GM23338 (cell line): ENCODE data around the gene RAN. TPM values are rescaled to one million over a fixed set of nuclear protein-coding genes. Genes with fewer than 3 reads are reported as not detected.

Source experiments
- ATAC-seq: fragments of 200-7000 bp; cut with Tn5 transposase; 3 replicates; pipeline ENCODE4 v1.9.1; 2020
- DNase-seq: peaks from one replicate; pipeline ENCODE4 v3.0.0-alpha.2; 2015; ENCODE audit warnings: low spot score
- H2AFZ ChIP-seq: fragments of 200-600 bp; sonication (generic); 2 replicates; pipeline ENCODE4 v1.8.0; 2016; ENCODE audit warnings: antibody characterized with exemption, mild to moderate bottlenecking, moderate library complexity
- H3F3A ChIP-seq: fragments of 200-600 bp; sonication (generic); replicated peaks from 2 replicates; pipeline ENCODE4 v1.8.0; 2017; ENCODE audit warnings: antibody characterized with exemption, mixed run types, low read depth
- H3K27ac ChIP-seq: fragments of 200-600 bp; sonication (generic); 2 replicates; pipeline ENCODE4 v1.6.1; 2016; ENCODE audit warnings: low read depth
- H3K27me3 ChIP-seq: fragments of 200-600 bp; sonication (generic); 2 replicates; pipeline ENCODE4 v1.8.0; 2016; ENCODE audit warnings: mild to moderate bottlenecking, mixed run types, moderate library complexity; ENCODE audit not compliant: insufficient read depth
- H3K36me3 ChIP-seq: fragments of 200-600 bp; sonication (generic); 2 replicates; pipeline ENCODE4 v1.8.0; 2016; ENCODE audit warnings: mild to moderate bottlenecking; ENCODE audit not compliant: insufficient read depth
- H3K4me1 ChIP-seq: fragments of 200-600 bp; sonication (generic); 2 replicates; pipeline ENCODE4 v1.8.0; 2016; ENCODE audit warnings: mild to moderate bottlenecking, moderate library complexity; ENCODE audit not compliant: insufficient read depth
- H3K4me2 ChIP-seq: fragments of 200-600 bp; sonication (generic); 2 replicates; pipeline ENCODE4 v1.7.1; 2017; ENCODE audit warnings: mixed run types
- H3K4me3 ChIP-seq: fragments of 200-600 bp; sonication (generic); 2 replicates; pipeline ENCODE4 v1.6.1; 2016; ENCODE audit warnings: mixed run types
- H3K79me2 ChIP-seq: fragments of 200-600 bp; sonication (generic); replicated peaks from 2 replicates; pipeline ENCODE4 v1.8.0; 2017; ENCODE audit warnings: mild to moderate bottlenecking; ENCODE audit not compliant: insufficient read depth
- H3K9me2 ChIP-seq: fragments of 200-600 bp; sonication (generic); 2 replicates; pipeline ENCODE4 v1.8.0; 2017; ENCODE audit not compliant: insufficient read depth
- H4K20me1 ChIP-seq: fragments of 200-600 bp; sonication (generic); replicated peaks from 2 replicates; pipeline ENCODE4 v1.8.0; 2017; ENCODE audit warnings: mild to moderate bottlenecking; ENCODE audit not compliant: insufficient read depth
- H3K27ac Mint-ChIP-seq: 2 replicates; pipeline ENCODE4 v1.8.0; 2020; ENCODE audit warnings: inconsistent platforms, mild to moderate bottlenecking, moderate library complexity, mixed read lengths
- H3K27me3 Mint-ChIP-seq: 3 replicates; pipeline ENCODE4 v1.8.0; 2022; ENCODE audit warnings: low read depth, mild to moderate bottlenecking, moderate library complexity, mixed read lengths, inconsistent platforms; ENCODE audit not compliant: insufficient read depth, poor library complexity
- H3K36me3 Mint-ChIP-seq: 3 replicates; pipeline ENCODE4 v1.8.0; 2021; ENCODE audit warnings: low read depth, mild to moderate bottlenecking, inconsistent platforms, moderate library complexity, mixed read lengths
- H3K4me1 Mint-ChIP-seq: 3 replicates; pipeline ENCODE4 v1.8.0; 2020; ENCODE audit warnings: mild to moderate bottlenecking, inconsistent platforms, mixed read lengths
- H3K4me3 Mint-ChIP-seq: 3 replicates; pipeline ENCODE4 v1.8.0; 2021; ENCODE audit warnings: moderate library complexity, mild to moderate bottlenecking, inconsistent platforms, mixed read lengths
- H3K9me3 Mint-ChIP-seq: 3 replicates; pipeline ENCODE4 v1.8.0; 2020; ENCODE audit warnings: moderate library complexity, mild to moderate bottlenecking, inconsistent platforms, mixed read lengths
- CREB1 ChIP-seq: fragments of 250-450 bp; sonication (Bioruptor Pico); IDR thresholded peaks from 2 replicates; pipeline ENCODE4 v1.5.0; 2020; ENCODE audit warnings: low read depth, mild to moderate bottlenecking, moderate library complexity
- EZH2 ChIP-seq: fragments of 200-600 bp; sonication (generic); IDR thresholded peaks from one replicate; pipeline ENCODE4 v1.8.0; 2017; ENCODE audit warnings: antibody characterized with exemption, mild to moderate bottlenecking, low read depth; ENCODE audit not compliant: unreplicated experiment
- EZH2phosphoT487 ChIP-seq: fragments of 200-600 bp; sonication (generic); IDR thresholded peaks from one replicate; pipeline ENCODE4 v1.8.1; 2018; ENCODE audit warnings: antibody characterized with exemption; ENCODE audit not compliant: unreplicated experiment
- JUNB ChIP-seq: IDR thresholded peaks from one replicate; pipeline ENCODE4 v1.6.1; 2016; ENCODE audit warnings: antibody characterized with exemption; ENCODE audit not compliant: unreplicated experiment
- NANOG ChIP-seq: IDR thresholded peaks from 2 replicates; pipeline ENCODE4 v1.6.1; 2016; ENCODE audit warnings: antibody characterized with exemption, borderline replicate concordance
- POLR2AphosphoS5 ChIP-seq: IDR thresholded peaks from 2 replicates; pipeline ENCODE4 v1.6.1; 2016; ENCODE audit warnings: antibody characterized with exemption, low read depth
- STAT1 ChIP-seq: IDR thresholded peaks from one replicate; pipeline ENCODE4 v1.6.1; 2016; ENCODE audit warnings: antibody characterized with exemption; ENCODE audit not compliant: unreplicated experiment
- ZNF114 ChIP-seq: fragments of 250-450 bp; sonication (Bioruptor Pico); IDR thresholded peaks from 2 replicates; pipeline ENCODE4 v1.5.0; 2020; ENCODE audit warnings: mild to moderate bottlenecking, moderate library complexity
- ZNF331 ChIP-seq: fragments of 250-450 bp; sonication (Bioruptor Pico); IDR thresholded peaks from 2 replicates; pipeline ENCODE4 v1.5.0; 2020; ENCODE audit warnings: low read depth, mild to moderate bottlenecking, moderate library complexity
- polyA plus RNA-seq: library from polyadenylated mRNA; unstranded; fragments of >200 nt; fragmentation: Nextera tagmentation; extraction: Ambion mirVana; gene quantifications from 2 replicates; pipeline ENCODE4 v1.2.1, GENCODE V29; 2016
- total RNA-seq: library from RNA; depleted of rRNA; stranded (reverse); fragments of >200 nt; shearing (Covaris generic); gene quantifications from 2 replicates; pipeline ENCODE4 v1.2.3, GENCODE V29; 2014
- TF ChIP-seq, protein P1 (sequence below): fragments of 250-450 bp; sonication (Bioruptor Pico); IDR thresholded peaks from 2 replicates; pipeline ENCODE4 v1.5.0; 2020; ENCODE audit warnings: mild to moderate bottlenecking, moderate library complexity
- TF ChIP-seq, protein P2 (sequence below): IDR thresholded peaks from 2 replicates; pipeline ENCODE4 v1.6.1; 2016; ENCODE audit warnings: antibody characterized with exemption

RAN gene
- total and polyA plus RNA-seq, 2 experiments from 2014 or later: 976 to 2,289 TPM

DNA sequence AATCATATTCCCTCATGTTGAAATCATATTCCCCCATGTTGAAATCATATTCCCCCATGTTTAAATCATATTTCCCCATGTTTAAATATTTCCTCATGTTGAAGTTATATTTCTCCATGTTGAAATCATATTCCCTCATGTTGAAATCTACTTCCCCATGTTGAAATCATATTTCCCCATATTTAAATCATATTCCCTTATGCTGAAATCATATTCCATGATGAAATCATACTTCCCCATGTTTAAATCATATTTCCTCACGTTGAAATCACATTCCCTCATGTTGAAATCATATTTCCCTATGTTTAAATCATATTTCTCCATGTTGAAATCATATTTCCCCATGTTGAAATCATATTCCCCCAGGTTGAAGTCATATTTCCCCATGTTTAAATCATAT, 47.2 kb downstream of the RAN start (continued):
- TF ChIP-seq, protein P1, sequence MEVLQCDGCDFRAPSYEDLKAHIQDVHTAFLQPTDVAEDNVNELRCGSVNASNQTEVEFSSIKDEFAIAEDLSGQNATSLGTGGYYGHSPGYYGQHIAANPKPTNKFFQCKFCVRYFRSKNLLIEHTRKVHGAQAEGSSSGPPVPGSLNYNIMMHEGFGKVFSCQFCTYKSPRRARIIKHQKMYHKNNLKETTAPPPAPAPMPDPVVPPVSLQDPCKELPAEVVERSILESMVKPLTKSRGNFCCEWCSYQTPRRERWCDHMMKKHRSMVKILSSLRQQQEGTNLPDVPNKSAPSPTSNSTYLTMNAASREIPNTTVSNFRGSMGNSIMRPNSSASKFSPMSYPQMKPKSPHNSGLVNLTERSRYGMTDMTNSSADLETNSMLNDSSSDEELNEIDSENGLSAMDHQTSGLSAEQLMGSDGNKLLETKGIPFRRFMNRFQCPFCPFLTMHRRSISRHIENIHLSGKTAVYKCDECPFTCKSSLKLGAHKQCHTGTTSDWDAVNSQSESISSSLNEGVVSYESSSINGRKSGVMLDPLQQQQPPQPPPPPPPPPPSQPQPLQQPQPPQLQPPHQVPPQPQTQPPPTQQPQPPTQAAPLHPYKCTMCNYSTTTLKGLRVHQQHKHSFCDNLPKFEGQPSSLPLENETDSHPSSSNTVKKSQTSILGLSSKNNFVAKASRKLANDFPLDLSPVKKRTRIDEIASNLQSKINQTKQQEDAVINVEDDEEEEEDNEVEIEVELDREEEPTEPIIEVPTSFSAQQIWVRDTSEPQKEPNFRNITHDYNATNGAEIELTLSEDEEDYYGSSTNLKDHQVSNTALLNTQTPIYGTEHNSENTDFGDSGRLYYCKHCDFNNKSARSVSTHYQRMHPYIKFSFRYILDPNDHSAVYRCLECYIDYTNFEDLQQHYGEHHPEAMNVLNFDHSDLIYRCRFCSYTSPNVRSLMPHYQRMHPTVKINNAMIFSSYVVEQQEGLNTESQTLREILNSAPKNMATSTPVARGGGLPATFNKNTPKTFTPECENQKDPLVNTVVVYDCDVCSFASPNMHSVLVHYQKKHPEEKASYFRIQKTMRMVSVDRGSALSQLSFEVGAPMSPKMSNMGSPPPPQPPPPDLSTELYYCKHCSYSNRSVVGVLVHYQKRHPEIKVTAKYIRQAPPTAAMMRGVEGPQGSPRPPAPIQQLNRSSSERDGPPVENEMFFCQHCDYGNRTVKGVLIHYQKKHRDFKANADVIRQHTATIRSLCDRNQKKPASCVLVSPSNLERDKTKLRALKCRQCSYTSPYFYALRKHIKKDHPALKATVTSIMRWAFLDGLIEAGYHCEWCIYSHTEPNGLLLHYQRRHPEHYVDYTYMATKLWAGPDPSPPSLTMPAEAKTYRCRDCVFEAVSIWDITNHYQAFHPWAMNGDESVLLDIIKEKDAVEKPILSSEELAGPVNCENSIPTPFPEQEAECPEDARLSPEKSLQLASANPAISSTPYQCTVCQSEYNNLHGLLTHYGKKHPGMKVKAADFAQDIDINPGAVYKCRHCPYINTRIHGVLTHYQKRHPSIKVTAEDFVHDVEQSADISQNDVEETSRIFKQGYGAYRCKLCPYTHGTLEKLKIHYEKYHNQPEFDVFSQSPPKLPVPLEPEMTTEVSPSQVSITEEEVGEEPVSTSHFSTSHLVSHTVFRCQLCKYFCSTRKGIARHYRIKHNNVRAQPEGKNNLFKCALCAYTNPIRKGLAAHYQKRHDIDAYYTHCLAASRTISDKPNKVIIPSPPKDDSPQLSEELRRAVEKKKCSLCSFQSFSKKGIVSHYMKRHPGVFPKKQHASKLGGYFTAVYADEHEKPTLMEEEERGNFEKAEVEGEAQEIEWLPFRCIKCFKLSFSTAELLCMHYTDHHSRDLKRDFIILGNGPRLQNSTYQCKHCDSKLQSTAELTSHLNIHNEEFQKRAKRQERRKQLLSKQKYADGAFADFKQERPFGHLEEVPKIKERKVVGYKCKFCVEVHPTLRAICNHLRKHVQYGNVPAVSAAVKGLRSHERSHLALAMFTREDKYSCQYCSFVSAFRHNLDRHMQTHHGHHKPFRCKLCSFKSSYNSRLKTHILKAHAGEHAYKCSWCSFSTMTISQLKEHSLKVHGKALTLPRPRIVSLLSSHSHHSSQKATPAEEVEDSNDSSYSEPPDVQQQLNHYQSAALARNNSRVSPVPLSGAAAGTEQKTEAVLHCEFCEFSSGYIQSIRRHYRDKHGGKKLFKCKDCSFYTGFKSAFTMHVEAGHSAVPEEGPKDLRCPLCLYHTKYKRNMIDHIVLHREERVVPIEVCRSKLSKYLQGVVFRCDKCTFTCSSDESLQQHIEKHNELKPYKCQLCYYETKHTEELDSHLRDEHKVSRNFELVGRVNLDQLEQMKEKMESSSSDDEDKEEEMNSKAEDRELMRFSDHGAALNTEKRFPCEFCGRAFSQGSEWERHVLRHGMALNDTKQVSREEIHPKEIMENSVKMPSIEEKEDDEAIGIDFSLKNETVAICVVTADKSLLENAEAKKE (CRISPR knock-in tag): no peak
- no peak for TF ChIP-seq ZNF331

DNA sequence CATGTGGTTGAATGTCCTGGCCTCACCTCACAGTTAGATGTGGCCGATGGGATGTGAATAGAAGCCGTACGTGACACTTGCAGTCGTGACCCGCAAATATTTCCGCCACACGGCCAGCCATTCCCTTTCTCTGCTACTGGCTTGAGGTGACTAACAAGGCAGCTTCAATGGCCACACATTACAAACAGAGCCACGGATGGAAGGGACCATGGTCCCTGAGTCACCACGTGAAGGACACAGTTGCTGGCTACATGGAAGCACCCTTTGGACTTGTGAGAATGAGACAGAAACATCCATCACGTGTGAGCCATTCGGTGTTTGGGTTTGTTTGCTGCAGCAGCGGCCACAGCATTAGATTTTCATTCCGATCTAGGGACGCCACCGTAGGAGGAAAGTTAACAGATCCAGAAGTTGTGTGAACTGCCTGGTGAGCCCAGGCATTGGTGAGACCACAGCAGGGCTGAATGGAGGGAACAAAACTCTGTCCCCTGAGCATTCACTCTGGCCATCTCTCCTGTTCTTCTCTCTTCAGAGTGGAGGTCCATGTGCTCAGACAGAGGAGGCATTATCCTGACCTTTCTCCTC, 48.3 kb downstream of the RAN start:
- H3K27ac Mint-ChIP-seq: no peak overlapping the region
- no peaks in the 10 kb centered on the region for H4K20me1 ChIP-seq
- H3F3A ChIP-seq: 0 out of 2 replicates have a peak, but pooled peaks cover 4% of the 10 kb centered on the region
- peaks cover 12% of the 10 kb centered on the region for H3K27me3 Mint-ChIP-seq
- H3K4me3 Mint-ChIP-seq: no peak overlapping the region
- no peak for DNase-seq
- H3K4me2 ChIP-seq: no peak overlapping the region
- no peaks in the 10 kb centered on the region for H3K9me3 Mint-ChIP-seq
- H3K36me3 Mint-ChIP-seq: no peaks in the 10 kb centered on the region; the same call in 2 of the 3 replicates
- no peak for TF ChIP-seq POLR2AphosphoS5
- TF ChIP-seq STAT1: no peak
- TF ChIP-seq CREB1 (CRISPR knock-in tag): no peak
- TF ChIP-seq ZNF114 (CRISPR knock-in tag): no peak
- TF ChIP-seq, protein P2, sequence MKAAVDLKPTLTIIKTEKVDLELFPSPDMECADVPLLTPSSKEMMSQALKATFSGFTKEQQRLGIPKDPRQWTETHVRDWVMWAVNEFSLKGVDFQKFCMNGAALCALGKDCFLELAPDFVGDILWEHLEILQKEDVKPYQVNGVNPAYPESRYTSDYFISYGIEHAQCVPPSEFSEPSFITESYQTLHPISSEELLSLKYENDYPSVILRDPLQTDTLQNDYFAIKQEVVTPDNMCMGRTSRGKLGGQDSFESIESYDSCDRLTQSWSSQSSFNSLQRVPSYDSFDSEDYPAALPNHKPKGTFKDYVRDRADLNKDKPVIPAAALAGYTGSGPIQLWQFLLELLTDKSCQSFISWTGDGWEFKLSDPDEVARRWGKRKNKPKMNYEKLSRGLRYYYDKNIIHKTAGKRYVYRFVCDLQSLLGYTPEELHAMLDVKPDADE: no peak
- TF ChIP-seq JUNB: no peak
- TF ChIP-seq EZH2: no peak
- no peak for TF ChIP-seq EZH2phosphoT487
- no peak for TF ChIP-seq NANOG
- no peaks in the 10 kb centered on the region for H3K27me3 ChIP-seq
- no peak for ATAC-seq
- H2AFZ ChIP-seq: no peak overlapping the region
- no peak overlapping the region for H3K4me3 ChIP-seq
- H3K4me1 ChIP-seq: peaks cover 7% of the 10 kb centered on the region; the same call in 1 of the 2 replicates
- H3K36me3 ChIP-seq: no peaks in the 10 kb centered on the region
- no peaks in the 10 kb centered on the region for H3K9me2 ChIP-seq
- no peaks in the 10 kb centered on the region for H3K79me2 ChIP-seq
- H3K27ac ChIP-seq: no peak overlapping the region
- H3K4me1 Mint-ChIP-seq: peaks cover 8% of the 10 kb centered on the region; the same call in 2 of the 3 replicates
